Heart left ventricle (tissue), 16 donors: Measurements from ENCODE around the gene TMPRSS4. TPM values are rescaled to one million over a fixed set of nuclear protein-coding genes. Genes with fewer than 3 reads are reported as not detected.

Experiments used
- ATAC-seq, 4 donors: fragments of 200-7000 bp; cut with Tn5 transposase; one replicate each; pipeline ENCODE4 v1.9.1; 2020 to 2022; ENCODE audit warnings: moderate library complexity in 4 of 4, mild to moderate bottlenecking in 3 of 4, moderate number of reproducible peaks in 1 of 4
- DNase-seq, 5 donors: peaks; one replicate each; pipeline ENCODE4 v3.0.0-alpha.2; 2020
- H3K27ac ChIP-seq, 12 donors: fragments of 200-600 bp; sonication (generic) in 4 of 12; one replicate each; pipeline versions ENCODE4 v1.5.0 to v1.8.0; 2016 to 2022; ENCODE audit warnings: mild to moderate bottlenecking in 2 of 12
- H3K27me3 ChIP-seq, 9 donors: fragments of 200-600 bp; sonication (generic) in 2 of 9; one replicate each; pipeline versions ENCODE4 v1.5.1 to v1.8.0; 2016 to 2022; ENCODE audit warnings: mild to moderate bottlenecking in 3 of 9
- H3K36me3 ChIP-seq, 9 donors: fragments of 200-600 bp; sonication (generic) in 2 of 9; one replicate each; pipeline versions ENCODE4 v1.5.0 to v1.8.0; 2018 to 2022; ENCODE audit warnings: mild to moderate bottlenecking in 2 of 9
- H3K4me1 ChIP-seq, 12 donors: fragments of 200-600 bp; sonication (generic) in 4 of 12; one replicate each; pipeline versions ENCODE4 v1.5.0 to v1.8.0; 2016 to 2022; ENCODE audit warnings: mild to moderate bottlenecking in 3 of 12
- H3K4me3 ChIP-seq, 12 donors: fragments of 200-600 bp; sonication (generic) in 4 of 12; one replicate each; pipeline versions ENCODE4 v1.5.0 to v1.8.0; 2017 to 2022; ENCODE audit warnings: mild to moderate bottlenecking in 9 of 12, moderate library complexity in 4 of 12
- H3K9me3 ChIP-seq, 12 donors: fragments of 200-600 bp; sonication (generic) in 4 of 12; one replicate each; pipeline versions ENCODE4 v1.5.0 to v1.8.0; 2016 to 2022; ENCODE audit warnings: mild to moderate bottlenecking in 1 of 12
- CTCF ChIP-seq, 12 donors: fragments of 200-600 bp; sonication (generic) in 4 of 12; IDR thresholded peaks; one replicate each; pipeline versions ENCODE4 v1.5.0 to v1.8.0; 2018 to 2022; ENCODE audit warnings: antibody characterized with exemption in 12 of 12, mild to moderate bottlenecking in 5 of 12
- POLR2A ChIP-seq, 2 donors: fragments of 450-650 bp; IDR thresholded peaks; one replicate each; pipeline ENCODE4 v1.6.1; 2017; ENCODE audit warnings: antibody characterized with exemption in 2 of 2, mild to moderate bottlenecking in 2 of 2, moderate library complexity in 2 of 2
- WGBS, 4 donors: extraction: QIAGEN DNeasy Blood & Tissue Kit in 2 of 4; methylation state at CpG; one replicate each; pipeline versions ENCODE4 v1.1.5 to v1.1.7; 2013 to 2018; 5-methylcytosine and 5-hydroxymethylcytosine counted together
- intact Hi-C, 10 donors: fragments of 100-400 bp; cut with DNase I; formaldehyde crosslinking; loops; one replicate each; pipeline versions ENCODE4 v1.11.1 to v1.14.2; 2022
- polyA plus RNA-seq, 2 donors: library from polyadenylated mRNA; stranded (reverse); fragments of 200-250 nt; gene quantifications; one replicate each; pipeline ENCODE4 v1.2.3, GENCODE V29; 2013
- total RNA-seq, 9 donors: library from RNA; depleted of rRNA in 2 of 9; stranded (reverse); fragments of >200 nt in 2 of 9; fragmentation: NEBNext Ultra II Directional in 3 of 9; extraction: Animal tissue kit (Norgen Biotek cat#: 25700) in 3 of 9; gene quantifications; one replicate each; pipeline versions ENCODE4 v1.1.0 to v1.2.4, GENCODE V29; 2016 to 2023
- donor health status: ischemic (EF 13 %, LVEDD 7.1; RV severe dilation, severe dysfunction).
- donor health status: healthy with polysubstance abuse.
- donor health status: DM: no; HTN: yes; CAD: no.
- donor health status: DM: no; HTN: no; CAD: no.
- donor health status: ischemic (EF 25% LVEDD 6.9; RV normal size, moderate dysfunction).
- donor health status: ischemic (EF 25% LVEDD 5.7; RV mildly dilated, moderate dysfunction).
- donor health status: healthy.
- donor health status: DM: yes; HTN: yes; CAD: no.
- donor health status: ischemic (EF 35%, LVEDD 5.7; RV mildly dilated, moderate dysfunction).
- donor health status: nonischemic (EF 11% LVEDD 7.7; RV severe dilation, severe dysfunction).
- donor health status: DM: yes; HTN: yes; CAD: no.
- donor health status: PGD.
- donor health status: ischemic (EF 29% LVEDD 5.4; RV normal size, mild dysfunction).
- donor health status: nonischemic (EF 23%, LVEDD 6.1; RV moderate dilation, normal function).

Gene TMPRSS4
- total and polyA plus RNA-seq, 11 donors = 0.13 to 0.39 (median 0.29) TPM; not detected in 7

DNA sequence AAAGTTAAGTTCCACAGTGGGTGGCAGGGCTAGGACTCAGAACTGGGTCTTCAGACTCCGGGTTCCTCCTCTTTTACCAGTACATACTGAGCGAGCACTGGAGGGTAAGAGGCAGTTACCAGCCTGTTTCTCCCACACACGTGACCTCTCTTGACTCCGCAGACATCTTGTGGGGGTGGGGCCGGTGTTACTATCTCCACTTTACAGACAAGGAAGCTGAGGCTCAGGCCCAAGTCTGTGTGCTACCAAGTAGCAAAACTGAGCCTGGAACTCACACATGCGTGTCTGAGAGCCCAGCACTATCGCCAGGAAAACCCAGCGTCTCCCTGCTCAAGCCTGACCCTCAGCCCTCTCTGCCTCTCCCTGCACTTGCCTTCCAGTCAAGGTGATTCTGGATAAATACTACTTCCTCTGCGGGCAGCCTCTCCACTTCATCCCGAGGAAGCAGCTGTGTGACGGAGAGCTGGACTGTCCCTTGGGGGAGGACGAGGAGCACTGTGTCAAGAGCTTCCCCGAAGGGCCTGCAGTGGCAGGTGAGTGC, 25.9 kb downstream of the TMPRSS4 start:
- Histone ChIP-seq H3K27ac (no peak overlapping the region), H3K9me3 (no peaks in the 10 kb centered on the region), H3K27me3 (no peaks in the 10 kb centered on the region), H3K4me3 (no peak overlapping the region), H3K36me3 (no peaks in the 10 kb centered on the region), H3K4me1 (peaks cover 0 to 20% (median 9%) of the 10 kb centered on the region in 12 donors)
- 56 to 80% (median 69%) methylated on average over 13 of the region's 13 CpGs for WGBS, 4 donors
- DNase-seq = no peak
- ATAC-seq = no peak
- TF ChIP-seq CTCF (IDR thresholded peaks at IDR 0.05) (no peak), POLR2A (IDR thresholded peaks at IDR 0.05) (no peak)
- intact Hi-C loops = no loop called here

GRCh38 chr11:118104491-118104890, 27.6 kb downstream of the TMPRSS4 start:
- ATAC-seq (no peak), DNase-seq (no peak)
- intact Hi-C loops = no loop called here
- Histone ChIP-seq H3K27ac (no peak overlapping the region), H3K4me1 (peaks cover 0 to 24% (median 13%) of the 10 kb centered on the region in 12 donors), H3K36me3 (no peaks in the 10 kb centered on the region), H3K4me3 (no peak overlapping the region), H3K27me3 (no peaks in the 10 kb centered on the region), H3K9me3 (no peaks in the 10 kb centered on the region)
- TF ChIP-seq POLR2A (IDR thresholded peaks at IDR 0.05) (no peak), CTCF (IDR thresholded peaks at IDR 0.05) (no peak)
- WGBS, 4 donors = 92 to 97% (median 95%) methylated on average over 6 of the region's 6 CpGs

DNA sequence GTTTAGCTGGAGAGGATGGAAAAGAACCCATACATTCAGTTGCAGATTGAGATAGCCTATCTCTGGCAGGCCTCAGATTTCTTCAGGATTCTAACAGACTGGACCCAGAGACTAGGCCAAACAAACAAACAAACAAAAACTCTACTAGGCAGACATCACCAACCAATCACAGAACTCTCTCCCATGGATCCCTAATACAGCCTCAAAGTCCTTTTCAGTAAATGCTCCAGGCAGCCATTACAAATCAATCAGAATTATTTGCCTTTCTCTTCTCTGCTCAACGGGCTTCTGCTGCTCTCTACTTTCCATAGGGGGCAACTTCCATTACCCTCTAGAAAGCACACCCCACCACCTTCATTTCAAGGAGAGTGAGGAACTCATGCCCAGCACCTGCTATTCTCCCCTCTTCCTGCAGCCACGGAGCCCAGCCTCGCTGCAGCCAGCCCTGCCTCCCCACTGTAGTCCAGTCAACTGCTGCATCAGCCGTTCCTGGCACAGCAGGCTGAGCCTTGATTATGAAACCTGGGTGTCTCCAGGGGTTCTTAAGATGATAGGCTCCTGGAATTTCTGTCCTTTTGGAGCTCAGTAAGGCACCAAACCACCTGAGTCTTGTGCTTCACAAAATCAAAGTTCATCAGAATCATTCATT, 28.9 kb downstream of the TMPRSS4 start:
- Histone ChIP-seq H3K4me3 (no peak overlapping the region), H3K9me3 (no peaks in the 10 kb centered on the region), H3K27me3 (no peaks in the 10 kb centered on the region), H3K36me3 (no peaks in the 10 kb centered on the region), H3K27ac (no peak overlapping the region), H3K4me1 (peaks cover 0 to 16% (median 6%) of the 10 kb centered on the region in 12 donors)
- intact Hi-C loops = no loop called here
- 74 to 80% (median 76%) methylated on average over 4 of the region's 4 CpGs for WGBS, 4 donors
- TF ChIP-seq CTCF (IDR thresholded peaks at IDR 0.05) = no peak
- no peak for TF ChIP-seq POLR2A (IDR thresholded peaks at IDR 0.05)
- ATAC-seq (no peak), DNase-seq (no peak)

DNA sequence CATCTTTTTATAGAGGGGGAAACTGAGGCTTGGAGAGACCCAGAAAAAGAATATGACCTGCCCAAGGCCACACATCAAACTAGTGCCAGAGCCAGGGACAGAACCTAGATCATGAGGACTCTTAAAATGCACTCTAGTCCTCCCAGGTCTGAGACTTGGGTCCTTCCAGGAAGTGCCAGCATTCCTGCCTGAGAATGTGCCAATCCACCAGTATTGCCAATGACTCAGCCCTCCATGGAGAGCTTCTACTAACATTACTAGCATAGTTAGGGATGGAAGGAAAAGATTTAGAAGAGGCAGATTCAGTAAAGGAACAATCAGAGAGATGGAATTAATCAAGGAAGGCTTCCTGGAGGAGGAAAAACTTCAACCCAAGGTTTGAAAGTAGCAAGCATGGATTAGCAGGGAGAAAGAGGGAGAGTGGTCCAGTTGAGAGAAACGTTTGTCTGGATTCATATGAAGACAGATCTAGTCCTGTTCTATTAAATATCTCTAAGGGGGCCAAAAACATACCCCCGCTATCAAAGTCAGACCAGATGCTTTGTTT, 30.0 kb downstream of the TMPRSS4 start:
- WGBS, 4 donors = 77 to 86% (median 83%) methylated on average over 2 of the region's 2 CpGs
- intact Hi-C loops = no loop called here
- H3K27me3 ChIP-seq = no peaks in the 10 kb centered on the region

More for the DNA sequence above, 30.0 kb downstream of the TMPRSS4 start:
- peaks cover 0 to 12% (median 4%) of the 10 kb centered on the region in 12 donors for H3K4me1 ChIP-seq
- H3K9me3 ChIP-seq = no peaks in the 10 kb centered on the region
- H3K27ac ChIP-seq = no peak overlapping the region
- DNase-seq = no peak
- H3K4me3 ChIP-seq = no peak overlapping the region
- TF ChIP-seq CTCF (IDR thresholded peaks at IDR 0.05) = no peak
- TF ChIP-seq POLR2A (IDR thresholded peaks at IDR 0.05) = no peak
- ATAC-seq = no peak
- no peaks in the 10 kb centered on the region for H3K36me3 ChIP-seq
